Stimulated activated CD8-positive, alpha-beta memory T cell treated with anti-CD3 and anti-CD28 coated beads, Interleukin-4, amount 100 ng/mL, for 1 hour (primary cell): ENCODE measurements around the gene OCA2.
"Not testable (repeated sequence)": the region's sequence is repeated elsewhere in the genome, so short reads cannot be mapped to it uniquely, and the experiment has no call there.

Experiments
- DNase-seq, 2 donors: peaks; one replicate each; pipeline ENCODE4 v3.0.0-alpha.2; 2020; ENCODE audit warnings: low read depth in 2 of 2, low spot score in 1 of 2

OCA2 gene

DNA sequence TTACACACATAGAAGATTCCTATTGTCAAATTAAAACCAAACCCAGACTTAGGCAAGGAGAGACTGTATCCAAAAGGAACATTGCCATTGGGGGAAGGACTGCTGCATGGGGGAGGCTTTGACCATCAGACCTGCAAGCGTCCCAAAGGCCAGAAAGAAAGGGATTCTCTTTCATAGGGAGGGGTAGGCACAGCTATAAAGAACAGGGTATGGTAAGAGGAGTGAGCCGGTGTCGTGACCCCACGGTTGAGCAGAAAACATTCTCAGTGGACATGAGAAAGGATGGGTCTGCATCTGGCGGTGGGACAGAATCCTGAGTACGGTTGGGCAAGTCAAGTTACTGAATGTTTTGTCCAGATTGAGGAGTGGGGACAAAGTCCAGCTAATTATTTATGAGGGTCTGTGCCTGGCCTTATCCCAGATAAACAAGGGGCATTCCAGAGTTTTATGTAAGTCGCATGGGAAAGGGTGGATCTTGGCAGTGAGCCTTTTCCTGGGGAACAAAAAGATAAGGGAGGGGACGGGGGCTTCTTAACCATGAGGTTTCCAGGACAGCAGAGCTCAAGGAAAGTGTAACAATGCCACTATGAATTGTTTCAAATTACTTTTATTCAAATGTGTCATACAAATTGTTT is 357.8 kb downstream of the OCA2 start:
- no peak for DNase-seq

DNA sequence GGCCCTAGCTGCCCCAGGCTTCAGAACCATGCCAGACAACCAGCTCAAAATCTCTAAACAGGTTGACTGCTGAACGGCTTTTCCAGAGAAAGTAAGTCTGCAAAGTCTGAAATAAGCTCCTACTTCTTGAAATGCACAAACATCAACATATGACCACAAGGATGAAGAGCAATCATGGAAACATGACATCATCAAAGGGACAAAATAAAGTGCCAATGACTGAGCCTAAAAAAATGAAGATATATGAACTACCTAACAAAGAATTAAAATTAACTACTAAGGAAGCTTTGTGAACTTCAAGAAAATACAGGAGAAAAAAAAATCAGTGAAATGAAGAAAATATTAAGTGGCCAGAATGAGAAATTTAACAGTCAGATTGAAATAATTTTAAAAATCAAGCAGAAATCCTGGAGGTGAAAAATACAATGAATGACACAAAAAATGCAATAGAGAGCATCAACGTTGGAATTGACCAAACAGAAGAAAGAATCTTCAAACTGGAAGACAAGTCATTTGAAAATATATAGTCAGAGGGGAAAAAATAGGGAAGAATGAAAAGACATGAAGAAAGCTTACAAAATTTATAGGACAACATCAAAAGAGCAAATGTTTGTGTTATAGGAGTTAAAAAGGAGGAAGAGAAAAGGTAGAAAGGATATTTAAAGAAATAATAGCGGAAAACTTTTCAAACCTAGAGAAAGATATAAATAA is 364.2 kb downstream of the OCA2 start:
- no peak for DNase-seq

DNA sequence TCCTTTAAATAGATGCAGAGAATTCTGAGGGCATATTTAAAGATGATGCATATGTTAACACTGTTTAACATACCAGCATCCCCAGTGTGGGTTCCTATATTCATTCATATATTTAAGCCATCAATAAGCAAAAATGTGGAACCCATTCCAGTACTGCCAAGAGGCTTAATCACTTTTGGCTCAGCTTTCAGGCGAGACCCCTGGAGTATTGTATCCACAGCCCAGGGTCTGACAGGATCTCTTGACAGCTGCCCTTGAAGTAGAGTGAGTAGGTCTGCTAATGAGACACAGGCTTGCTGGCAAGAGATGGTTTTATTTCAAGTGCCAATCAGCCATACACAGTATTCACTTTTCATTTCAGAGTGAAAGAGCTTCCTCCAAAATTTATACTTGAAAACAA is 367.3 kb downstream of the OCA2 start:
- no peak for DNase-seq

DNA sequence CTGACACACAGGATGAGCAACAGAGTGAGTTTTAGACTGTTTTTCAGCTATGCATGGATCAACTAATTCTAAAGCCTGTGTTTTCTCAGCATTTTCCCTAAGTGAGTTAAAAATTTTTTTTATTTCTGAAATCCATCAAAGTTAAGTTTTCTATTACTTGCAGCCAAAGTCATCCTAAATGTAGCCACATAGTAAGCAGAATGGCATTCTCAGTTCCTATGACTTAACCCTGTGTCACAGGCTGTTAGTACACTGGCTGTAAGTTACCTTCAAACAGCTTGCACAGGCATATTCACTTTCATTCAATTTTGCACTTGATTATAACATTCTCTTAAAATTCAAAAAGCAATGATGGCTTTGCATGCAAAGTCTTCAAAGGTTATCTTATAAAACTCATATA is 368.2 kb downstream of the OCA2 start:
- no peak for DNase-seq

DNA sequence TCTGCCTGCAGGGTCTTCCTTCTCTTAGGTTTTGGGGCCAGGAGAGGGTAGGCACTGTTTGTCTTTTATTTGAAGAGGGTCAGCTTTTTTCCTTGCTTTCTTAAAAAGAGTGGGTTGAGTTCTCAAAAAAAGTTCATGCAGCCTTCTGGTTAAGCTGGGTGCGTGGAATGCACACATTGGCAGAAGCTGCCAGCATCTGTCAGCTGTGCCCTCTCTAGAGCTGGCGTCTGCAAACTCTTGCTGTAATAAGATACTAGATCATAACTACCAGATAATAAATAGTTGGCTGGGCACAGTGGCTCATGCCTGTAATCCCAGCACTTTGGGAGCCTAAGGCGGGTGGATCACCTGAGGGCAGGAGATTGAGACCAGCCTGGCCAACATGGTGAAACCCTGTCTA is 373.4 kb downstream of the OCA2 start:
- no peak for DNase-seq

DNA sequence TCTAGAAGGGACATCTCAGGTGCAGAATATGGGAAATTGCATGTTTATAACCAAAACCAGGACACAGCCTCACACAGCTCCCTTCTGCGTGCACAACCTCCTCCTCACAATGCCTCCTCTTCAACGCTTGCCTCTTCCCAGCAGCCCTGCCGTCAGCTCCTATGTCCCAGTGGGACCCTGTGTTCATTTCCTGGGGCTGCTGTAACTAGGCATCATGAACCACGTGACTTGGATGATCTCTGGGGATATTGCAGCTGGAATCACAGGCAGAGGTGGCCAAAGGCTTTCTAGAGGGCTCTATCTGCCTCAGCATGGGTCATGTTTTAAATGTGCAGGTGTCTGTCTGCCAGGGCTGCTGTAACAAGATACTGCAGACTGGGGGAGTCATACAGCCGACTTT is 375.3 kb downstream of the OCA2 start:
- no peak for DNase-seq

DNA sequence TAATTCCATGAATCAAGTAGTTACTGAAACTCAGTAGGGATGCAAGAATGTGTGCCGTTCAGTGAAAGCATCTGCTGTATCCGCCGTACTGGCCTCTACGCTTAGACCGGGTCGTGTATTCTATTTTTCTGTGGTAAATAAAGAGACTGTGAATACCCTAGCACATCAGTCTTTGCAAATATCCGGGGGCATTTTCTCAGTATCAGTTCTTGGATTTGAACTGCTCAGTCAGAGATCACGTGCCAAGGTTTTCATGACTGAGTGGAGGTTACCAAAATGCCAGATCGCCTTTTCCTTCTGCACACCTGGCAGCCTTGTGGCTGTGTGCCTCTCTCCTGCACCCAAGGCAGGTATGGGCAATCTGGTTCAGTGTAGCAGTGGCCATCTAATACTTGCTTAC is 377.0 kb downstream of the OCA2 start:
- no peak for DNase-seq

DNA sequence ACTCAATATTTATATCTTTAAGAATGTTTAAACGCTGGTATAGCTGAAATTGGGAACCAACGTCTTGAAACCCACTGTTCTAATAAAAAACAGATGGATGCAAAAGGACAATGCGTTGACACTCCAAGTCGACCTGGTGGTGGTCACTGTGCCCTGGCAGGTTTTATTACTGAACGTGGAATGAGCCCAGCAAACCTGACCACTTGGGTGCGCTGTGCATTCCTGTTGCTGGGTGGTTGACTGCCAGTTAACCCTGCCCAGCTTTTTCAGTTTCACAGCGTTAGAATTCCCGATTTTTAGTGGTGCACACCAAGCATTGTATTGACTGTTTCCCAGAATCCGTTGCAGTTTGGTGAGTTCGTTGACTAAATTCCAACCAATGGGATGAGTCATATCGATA is 384.4 kb downstream of the OCA2 start:
- DNase-seq = no peak

DNA sequence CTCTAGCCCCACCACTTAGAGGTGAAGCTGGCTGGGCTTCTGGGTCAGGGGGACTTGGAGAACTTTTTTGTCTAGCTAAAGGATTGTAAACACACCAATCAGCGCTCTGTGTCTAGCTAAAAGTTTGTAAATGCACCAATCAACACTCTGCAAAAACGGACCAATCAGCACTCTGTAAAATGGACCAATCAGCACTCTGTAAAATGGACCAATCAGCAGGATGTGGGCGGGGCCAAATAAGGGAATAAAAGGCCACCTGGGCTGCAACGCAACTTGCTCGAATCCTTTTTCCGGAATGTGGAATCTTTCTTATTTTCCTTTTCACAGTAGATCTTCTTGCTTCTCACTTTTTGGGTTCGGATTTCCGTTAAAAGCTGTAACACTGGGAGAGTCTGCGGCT is 385.3 kb downstream of the OCA2 start:
- not testable (repeated sequence) for DNase-seq

DNA sequence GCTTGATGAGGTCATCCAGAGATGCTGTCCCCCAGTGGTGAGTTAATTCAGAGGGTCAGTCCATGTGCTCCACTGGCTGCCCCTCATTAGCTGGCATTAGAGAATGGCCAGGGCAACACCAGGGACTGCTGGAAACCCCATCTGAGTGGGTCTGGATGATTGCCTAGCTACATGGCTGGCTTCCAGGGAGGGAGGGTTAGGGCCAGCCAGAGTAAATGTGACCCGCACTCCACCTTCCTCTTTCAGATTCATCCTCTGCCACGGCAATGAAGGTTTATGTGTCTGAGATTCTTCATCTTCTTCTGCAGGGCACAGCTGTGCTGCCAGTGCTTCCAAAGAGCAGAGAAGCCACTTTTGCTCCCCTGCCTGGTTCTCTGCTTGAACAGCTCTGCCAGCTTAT is 391.9 kb downstream of the OCA2 start:
- DNase-seq = no peak

DNA sequence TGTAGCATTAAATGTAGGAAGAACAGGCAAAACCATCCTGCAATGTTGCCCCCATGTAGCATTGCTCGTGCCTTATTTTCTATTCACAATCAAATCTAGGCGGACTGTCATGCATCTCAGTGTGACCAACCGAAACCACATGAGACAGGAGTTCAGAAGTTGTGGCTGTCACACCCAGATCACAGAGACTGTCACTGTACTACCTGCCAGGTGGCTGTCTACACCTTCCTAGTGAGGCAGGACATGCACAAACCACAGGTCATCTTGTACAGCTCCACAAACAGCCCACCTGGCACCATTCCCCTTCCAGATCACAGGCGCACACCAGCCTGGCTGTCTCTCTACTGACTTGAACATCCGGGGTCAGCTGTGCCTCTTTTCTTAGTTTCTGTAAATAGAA is 392.8 kb downstream of the OCA2 start:
- no peak for DNase-seq

DNA sequence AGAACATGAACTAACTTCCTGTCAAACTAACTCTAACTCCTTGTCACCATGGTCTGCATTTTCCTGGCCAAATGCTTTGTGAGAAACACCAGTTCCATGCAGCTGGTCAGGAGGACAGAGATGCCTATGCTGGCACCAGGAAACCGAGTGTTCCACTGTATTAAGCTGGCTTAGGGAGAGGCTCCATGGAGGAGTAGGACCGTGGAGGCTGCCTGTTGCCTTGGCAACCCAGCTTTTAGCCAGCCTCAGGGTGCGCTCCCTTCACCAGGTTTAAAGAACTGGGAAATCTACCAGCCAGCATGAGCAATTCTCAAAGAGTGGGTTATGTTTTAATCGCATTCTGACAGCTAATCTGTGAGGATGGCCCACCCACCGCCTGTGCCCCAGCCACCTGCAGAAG is 394.1 kb downstream of the OCA2 start:
- DNase-seq = no peak
